Measurements from ENCODE around the gene FA2H.

GRCh38 chr16:74769586-74770190, 4.9 kb downstream of the FA2H start:
- TF ChIP-seq, protein P1, sequence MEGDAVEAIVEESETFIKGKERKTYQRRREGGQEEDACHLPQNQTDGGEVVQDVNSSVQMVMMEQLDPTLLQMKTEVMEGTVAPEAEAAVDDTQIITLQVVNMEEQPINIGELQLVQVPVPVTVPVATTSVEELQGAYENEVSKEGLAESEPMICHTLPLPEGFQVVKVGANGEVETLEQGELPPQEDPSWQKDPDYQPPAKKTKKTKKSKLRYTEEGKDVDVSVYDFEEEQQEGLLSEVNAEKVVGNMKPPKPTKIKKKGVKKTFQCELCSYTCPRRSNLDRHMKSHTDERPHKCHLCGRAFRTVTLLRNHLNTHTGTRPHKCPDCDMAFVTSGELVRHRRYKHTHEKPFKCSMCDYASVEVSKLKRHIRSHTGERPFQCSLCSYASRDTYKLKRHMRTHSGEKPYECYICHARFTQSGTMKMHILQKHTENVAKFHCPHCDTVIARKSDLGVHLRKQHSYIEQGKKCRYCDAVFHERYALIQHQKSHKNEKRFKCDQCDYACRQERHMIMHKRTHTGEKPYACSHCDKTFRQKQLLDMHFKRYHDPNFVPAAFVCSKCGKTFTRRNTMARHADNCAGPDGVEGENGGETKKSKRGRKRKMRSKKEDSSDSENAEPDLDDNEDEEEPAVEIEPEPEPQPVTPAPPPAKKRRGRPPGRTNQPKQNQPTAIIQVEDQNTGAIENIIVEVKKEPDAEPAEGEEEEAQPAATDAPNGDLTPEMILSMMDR (IDR thresholded peaks at IDR 0.05) = no peak
- TF ChIP-seq POLR2A (IDR thresholded peaks at IDR 0.05) = no peak
